Measurements from ENCODE around the gene PROX2. TPM values are rescaled to one million over a fixed set of nuclear protein-coding genes. Genes with fewer than 3 reads are reported as not detected.

Gene PROX2
- total and polyA plus RNA-seq, 9 donors: not detected

GRCh38 chr14:74898694-74899093, 22.7 kb upstream of the PROX2 start:
- Histone ChIP-seq H3K36me3 (no peaks in the 10 kb centered on the region), H3K4me3 (no peak overlapping the region), H3K27me3 (no peaks in the 10 kb centered on the region), H3K9me3 (no peaks in the 10 kb centered on the region), H3K27ac (no peak overlapping the region), H3K4me1 (ENCODE audit: insufficient read depth) (no peaks in the 10 kb centered on the region)
- WGBS, 3 donors: 74 to 87% (median 81%) methylated on average over 5 of the region's 5 CpGs
- no peak for DNase-seq
- TF ChIP-seq POLR2A (IDR thresholded peaks at IDR 0.05): no peak
- intact Hi-C loops (cut with DNase I): no loop called here

- no peak for DNase-seq
- 85 to 88% (median 86%) methylated on average over 2 of the region's 2 CpGs for WGBS, 3 donors
- TF ChIP-seq EP300 (IDR thresholded peaks at IDR 0.05) (no peak), POLR2A (IDR thresholded peaks at IDR 0.05) (no peak), CTCF (IDR thresholded peaks at IDR 0.05) (no peak)
- H3K27me3 ChIP-seq: no peaks in the 10 kb centered on the region
- no peak overlapping the region for H3K27ac ChIP-seq
- intact Hi-C loops (cut with DNase I): no loop called here
- no peaks in the 10 kb centered on the region for H3K36me3 ChIP-seq
- no peak overlapping the region for H3K4me3 ChIP-seq
- no peaks in the 10 kb centered on the region for H3K9me3 ChIP-seq
- H3K4me1 ChIP-seq (ENCODE audit: insufficient read depth): no peaks in the 10 kb centered on the region
Observed at GRCh38 chr14:74898083-74898482, 22.1 kb upstream of the PROX2 start.

- no peak for DNase-seq
- Histone ChIP-seq H3K9me3 (no peaks in the 10 kb centered on the region), H3K36me3 (no peaks in the 10 kb centered on the region), H3K4me3 (no peak overlapping the region), H3K27ac (no peak overlapping the region), H3K27me3 (no peaks in the 10 kb centered on the region), H3K4me1 (ENCODE audit: insufficient read depth) (no peaks in the 10 kb centered on the region)
- intact Hi-C loops (cut with DNase I): no loop called here
- TF ChIP-seq POLR2A (IDR thresholded peaks at IDR 0.05) (no peak), CTCF (IDR thresholded peaks at IDR 0.05) (no peak), EP300 (IDR thresholded peaks at IDR 0.05) (no peak)
- WGBS, 3 donors: 65 to 70% (median 69%) methylated on average over 4 of the region's 4 CpGs
Observed at GRCh38 chr14:74897642-74898041, 21.7 kb upstream of the PROX2 start.

- Histone ChIP-seq H3K9me3 (no peaks in the 10 kb centered on the region), H3K27me3 (no peaks in the 10 kb centered on the region), H3K4me3 (no peak overlapping the region), H3K27ac (no peak overlapping the region), H3K36me3 (no peaks in the 10 kb centered on the region), H3K4me1 (ENCODE audit: insufficient read depth) (no peaks in the 10 kb centered on the region)
- WGBS, 3 donors: 88 to 95% (median 89%) methylated on average over 3 of the region's 3 CpGs
- DNase-seq: no peak
- intact Hi-C loops (cut with DNase I): no loop called here
- TF ChIP-seq CTCF (IDR thresholded peaks at IDR 0.05) (no peak), POLR2A (IDR thresholded peaks at IDR 0.05) (no peak), EP300 (IDR thresholded peaks at IDR 0.05) (no peak)
Observed at GRCh38 chr14:74896400-74896799, 20.5 kb upstream of the PROX2 start.

GRCh38 chr14:74893614-74894091, 17.7 kb upstream of the PROX2 start:
- intact Hi-C loops (cut with DNase I): no loop called here
- Histone ChIP-seq H3K36me3 (no peaks in the 10 kb centered on the region), H3K27ac (no peak overlapping the region), H3K9me3 (no peaks in the 10 kb centered on the region), H3K4me1 (ENCODE audit: insufficient read depth) (no peaks in the 10 kb centered on the region), H3K4me3 (no peak overlapping the region), H3K27me3 (no peaks in the 10 kb centered on the region)
- no peak for DNase-seq
- TF ChIP-seq EP300 (IDR thresholded peaks at IDR 0.05) (no peak), CTCF (IDR thresholded peaks at IDR 0.05) (no peak), POLR2A (IDR thresholded peaks at IDR 0.05) (no peak)
- 69 to 92% (median 82%) methylated on average over 4 of the region's 4 CpGs for WGBS, 3 donors

Data from ovary (tissue), 9 donors.